Head of caudate nucleus (tissue), 42 donors: Measurements from ENCODE around the gene SLAMF1.
"Not testable (repeated sequence)": the region's sequence is repeated elsewhere in the genome, so short reads cannot be mapped to it uniquely, and the experiment has no call there.

Source experiments
- DNase-seq, 42 donors: peaks; one replicate each; pipeline versions ENCODE4 v3.0.0 to v3.0.0-alpha.2; 2020 to 2021; ENCODE audit warnings: mixed read lengths in 7 of 42
- intact Hi-C: fragments of 100-400 bp; cut with DNase I; formaldehyde crosslinking; loops from one replicate; pipeline ENCODE4 v1.15.0; 2022

Gene SLAMF1, protein sequence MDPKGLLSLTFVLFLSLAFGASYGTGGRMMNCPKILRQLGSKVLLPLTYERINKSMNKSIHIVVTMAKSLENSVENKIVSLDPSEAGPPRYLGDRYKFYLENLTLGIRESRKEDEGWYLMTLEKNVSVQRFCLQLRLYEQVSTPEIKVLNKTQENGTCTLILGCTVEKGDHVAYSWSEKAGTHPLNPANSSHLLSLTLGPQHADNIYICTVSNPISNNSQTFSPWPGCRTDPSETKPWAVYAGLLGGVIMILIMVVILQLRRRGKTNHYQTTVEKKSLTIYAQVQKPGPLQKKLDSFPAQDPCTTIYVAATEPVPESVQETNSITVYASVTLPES

DNA sequence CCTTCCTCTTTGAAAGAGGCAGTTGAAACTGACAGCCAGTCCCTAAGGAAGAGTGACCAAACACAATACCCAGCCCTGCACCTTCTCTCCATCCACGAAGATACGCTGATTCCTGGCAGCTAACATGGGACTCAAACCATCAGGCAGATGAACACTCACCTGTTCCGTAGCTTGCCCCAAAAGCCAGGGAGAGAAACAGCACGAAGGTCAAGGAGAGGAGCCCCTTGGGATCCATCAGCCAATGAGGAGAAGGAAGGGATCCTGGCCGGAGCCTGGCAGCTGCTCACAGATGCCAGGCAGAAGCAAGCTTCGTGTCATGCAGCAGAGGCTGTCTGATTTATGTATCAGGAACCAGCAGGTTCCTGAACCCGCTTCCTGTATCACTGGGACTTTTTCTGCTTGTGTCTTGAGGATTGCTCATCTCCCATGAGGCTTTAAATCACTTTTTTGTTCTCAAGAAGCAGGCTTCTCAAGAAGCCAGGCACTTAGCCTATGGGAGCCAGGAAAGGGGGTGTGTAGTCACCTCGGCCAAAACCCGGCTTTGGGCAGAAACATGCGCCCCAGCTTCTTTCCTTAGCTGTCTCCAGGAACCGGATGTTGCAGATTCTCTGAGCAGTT, at the start of gene SLAMF1:
SLAMF1 (minus strand) TSS at position 334 of the 618 bp plus-strand sequence; CDS start at position 235, 99 bp downstream.
- intact Hi-C loops, result no loop called here

DNA sequence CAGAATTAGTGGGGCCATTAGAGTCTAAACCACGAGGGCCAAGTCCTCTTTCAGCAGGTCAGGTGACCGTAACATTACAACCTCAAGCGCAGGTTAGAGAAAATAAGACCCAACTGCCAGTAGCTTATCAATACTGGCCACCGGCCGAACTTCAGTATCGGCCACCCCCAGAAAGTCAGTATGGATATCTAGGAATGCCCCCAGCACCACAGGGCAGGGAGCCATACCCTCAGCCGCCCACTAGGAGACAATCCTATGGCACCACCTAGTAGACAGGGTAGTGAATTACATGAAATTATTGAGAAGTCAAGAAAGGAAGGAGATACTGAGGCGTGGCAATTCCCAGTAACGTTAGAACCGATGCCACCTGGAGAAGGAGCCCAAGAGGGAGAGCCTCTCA, 45.5 kb upstream of the SLAMF1 start:
- DNase-seq, intact Hi-C loops: not testable (repeated sequence)

More for the DNA sequence above, at the start of gene SLAMF1:
- no peak for DNase-seq

DNA sequence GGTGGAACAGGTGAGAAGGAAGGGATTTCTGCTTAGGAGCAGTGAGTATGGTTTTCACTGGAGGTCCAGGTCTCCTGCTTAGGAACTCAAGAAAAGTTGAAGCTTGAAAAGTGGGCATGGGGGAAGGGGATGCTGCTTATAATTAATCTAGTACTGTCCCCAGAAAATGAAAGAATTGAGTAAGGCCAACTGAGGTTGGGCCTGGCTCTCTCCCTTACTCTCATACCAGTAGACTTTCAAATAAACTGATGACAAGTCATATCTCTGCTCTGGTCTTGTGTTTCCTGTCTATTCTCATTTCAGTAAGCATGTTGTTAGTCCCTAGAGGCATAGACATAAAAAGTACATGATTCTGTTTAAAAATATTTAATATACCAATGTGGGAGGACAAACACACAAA, 38.4 kb upstream of the SLAMF1 start:
- intact Hi-C loops, result no loop called here
- DNase-seq, result no peak

DNA sequence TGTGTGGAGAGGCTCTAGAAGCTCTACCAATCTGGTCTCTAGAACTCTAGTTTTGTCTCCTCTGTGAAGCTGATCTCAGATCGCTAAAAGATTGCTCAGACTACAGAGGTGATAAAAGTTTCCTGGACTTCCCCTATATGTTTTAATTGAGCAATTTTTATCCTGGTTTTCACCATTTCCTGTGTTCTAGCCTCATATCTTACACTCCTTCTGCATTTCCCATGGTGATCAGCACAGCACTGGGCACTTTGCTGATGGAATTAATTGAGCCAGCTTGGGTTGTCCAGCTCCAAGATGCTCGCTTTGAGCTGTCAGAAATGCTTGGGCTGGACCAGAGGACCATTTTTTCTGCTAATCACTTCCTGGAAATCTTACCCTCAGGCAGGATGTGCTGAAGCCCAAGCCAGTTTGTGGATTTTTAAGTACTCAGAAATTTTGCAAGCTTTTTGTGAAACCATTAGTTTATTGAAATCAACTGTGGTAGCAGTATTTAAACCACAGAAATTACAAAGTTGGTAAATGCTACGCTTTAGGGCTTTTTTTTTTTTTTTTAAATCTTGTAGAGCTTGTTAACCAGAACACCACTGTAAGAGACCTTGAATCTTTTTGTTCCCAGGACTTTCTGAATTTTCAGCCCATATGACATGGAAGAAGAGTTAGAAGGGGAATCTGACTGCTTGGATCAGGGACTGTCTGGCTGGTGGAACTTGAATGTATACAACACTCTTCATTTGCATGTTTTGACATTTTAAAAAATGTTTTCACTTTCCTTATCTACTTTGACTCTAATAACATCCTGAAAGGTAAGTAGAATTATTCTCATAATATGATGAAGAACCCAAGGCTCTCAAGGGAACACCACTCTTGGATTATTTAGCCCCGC, 36.4 kb upstream of the SLAMF1 start:
- intact Hi-C loops, result no loop called here
- DNase-seq, result no peak

DNA sequence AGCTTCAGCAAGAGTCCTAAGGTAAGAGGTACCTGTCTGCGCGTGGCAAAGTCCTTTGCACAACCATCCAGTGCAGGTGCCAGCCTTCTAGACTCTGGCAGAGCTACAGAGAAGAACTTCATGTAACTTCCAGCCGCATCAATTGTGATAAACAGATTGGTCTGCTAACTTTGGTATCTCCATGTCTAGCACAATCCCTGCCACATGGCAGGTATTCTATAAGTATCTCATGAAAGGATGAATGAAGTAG, 35.0 kb upstream of the SLAMF1 start:
- DNase-seq, result no peak
- intact Hi-C loops, result no loop called here

DNA sequence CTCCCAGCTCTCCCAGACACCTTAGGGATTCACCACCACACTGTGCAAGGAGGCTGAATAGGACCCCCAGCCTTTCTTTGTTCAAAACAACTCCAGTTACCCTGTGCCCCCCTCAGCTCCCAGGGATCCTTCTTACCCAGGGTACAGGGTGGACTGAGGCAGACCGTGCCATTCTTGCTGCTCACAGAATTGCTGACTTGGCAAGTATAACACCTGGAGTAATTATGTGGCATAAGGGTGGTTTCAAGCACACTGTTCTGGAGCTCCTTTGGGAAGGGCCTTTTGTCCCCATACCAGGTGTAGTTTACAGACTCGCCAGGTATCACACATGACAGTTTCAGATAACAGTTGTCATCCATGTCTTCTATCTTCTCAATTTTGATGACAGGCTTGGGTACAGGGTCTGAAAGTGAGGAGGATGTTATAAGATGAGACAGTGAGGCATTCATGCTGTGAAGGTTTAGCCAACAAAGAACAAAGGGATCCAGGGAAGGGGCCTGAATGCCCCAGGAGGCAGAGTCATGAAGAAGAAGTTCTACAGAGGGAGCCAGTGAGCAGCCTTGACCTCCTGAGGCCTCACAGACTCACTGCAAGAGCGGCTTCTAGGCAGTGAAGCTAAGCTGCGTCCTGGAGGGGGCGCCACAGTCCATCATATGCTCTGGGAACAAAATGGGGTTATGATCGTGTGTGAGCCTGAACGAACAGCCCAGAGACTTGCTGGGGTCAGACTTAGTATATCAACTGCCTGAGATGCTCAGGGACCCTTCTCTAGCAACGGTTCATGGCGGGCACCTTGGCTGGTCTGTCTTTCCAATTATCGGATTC, 34.4 kb upstream of the SLAMF1 start:
- intact Hi-C loops, result no loop called here
- DNase-seq, result peak in 28 of 42 donors; percentile 6 to 56 (median 23)

DNA sequence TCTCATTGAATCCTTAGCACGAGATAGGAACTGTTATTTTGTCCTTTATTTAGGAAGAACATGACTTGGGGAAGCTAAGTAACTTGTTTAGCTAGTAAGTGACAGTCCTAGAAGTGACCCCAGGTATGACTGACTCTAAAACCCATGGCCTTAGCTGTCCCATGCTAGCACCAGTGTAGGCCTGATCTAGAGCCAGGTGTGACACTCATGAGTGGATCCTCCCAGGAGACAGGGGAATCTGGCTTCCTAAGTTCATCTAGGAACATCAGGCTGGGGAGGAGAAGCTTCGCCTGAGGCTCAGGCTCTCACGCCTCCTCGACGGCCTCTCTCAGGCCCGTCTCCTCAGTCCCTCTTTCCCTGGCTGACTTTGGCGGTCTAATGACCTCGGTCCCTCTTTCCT, 33.6 kb upstream of the SLAMF1 start:
- intact Hi-C loops, result no loop called here
- no peak for DNase-seq

DNA sequence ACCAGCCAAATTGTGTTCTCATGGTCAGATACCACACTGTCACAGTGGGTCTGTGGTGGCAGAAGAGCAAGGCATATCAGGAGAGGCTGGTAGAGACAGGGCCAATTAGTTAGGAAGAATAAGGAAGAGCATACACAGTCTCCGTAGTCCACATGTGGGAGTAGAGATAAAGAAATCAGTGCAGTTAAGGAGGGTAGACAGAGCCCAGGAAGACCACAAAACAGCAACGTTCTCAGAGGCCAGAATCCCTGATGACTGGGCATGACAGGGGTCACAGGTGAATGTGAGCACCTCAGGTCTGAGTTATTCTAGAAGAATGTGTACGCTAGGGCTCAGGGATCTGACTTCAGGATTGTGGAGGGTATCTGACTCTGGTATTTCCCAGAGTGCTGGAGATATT, 33.0 kb upstream of the SLAMF1 start:
- no peak for DNase-seq
- intact Hi-C loops, result no loop called here

DNA sequence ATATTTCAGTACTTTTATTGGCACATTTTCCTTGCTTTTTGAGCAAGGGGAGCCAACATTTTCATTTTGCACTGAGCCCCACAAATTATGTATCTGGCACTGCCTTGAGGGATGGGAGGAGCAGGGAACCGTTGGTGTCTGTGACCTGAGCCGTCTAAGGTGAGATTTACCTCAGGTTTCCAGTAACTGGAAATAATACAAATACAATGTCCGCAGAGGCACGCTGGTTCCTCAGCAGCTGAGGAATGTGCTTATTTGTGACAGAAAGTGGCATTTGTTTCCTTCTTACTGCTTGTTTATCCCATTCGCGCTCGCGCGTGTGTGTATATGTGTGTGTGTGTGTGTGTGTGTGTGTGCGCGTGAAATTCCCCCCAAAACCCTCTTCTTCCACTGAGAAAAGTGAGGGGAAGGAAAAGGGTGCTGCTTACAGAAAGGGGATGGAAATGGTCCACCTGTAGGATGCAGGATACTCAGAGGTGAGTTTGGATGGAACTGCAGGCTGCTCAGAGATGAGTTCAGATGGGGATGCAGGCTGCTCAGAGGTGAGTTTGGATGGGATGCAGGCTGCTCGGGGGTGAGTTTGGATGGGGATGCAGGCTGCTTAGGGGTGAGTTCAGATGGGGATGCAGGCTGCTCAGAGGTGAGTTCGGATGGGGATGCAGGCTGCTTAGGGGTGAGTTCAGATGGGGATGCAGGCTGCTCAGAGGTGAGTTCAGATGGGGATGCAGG, 30.2 kb upstream of the SLAMF1 start:
- DNase-seq, result no peak
- intact Hi-C loops, result no loop called here

DNA sequence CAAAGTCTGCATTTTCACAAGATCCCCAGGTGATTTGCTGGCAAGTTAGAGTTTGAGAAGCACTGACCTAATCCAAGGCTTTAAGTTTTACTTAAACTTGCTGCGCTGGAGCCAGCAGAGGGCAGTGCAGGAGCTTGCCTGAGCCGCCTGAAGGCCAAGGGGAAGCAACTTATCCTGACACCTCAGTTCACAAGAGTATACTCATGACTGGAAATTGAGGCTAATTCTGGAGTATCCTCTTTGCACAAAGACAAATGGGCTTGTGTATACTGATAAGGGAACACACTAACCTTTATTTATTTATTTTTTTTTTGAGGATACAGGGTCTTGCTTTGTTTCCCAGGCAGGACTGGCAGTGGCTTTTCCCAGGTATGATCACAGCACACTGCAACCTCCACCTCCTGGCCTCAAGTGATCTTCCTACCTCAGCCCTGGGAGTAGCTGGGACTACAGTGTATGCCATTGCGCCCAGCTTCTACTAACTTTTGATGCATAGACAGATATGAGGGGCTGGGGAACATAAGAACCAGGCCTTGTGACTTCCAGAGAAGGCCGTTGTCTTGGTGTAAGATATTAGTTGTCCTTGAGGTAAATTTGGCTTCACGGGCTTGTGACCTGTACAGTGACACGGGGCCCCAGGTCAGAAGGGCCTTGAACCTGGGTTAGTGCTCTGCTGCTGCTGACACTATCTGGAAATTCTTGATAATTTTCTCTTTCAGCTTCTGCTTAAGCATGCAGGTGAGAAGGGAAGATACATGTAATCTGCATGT, 29.0 kb upstream of the SLAMF1 start:
- DNase-seq, result peak; percentile 29 to 84 (median 68)
- intact Hi-C loops, result no loop called here

DNA sequence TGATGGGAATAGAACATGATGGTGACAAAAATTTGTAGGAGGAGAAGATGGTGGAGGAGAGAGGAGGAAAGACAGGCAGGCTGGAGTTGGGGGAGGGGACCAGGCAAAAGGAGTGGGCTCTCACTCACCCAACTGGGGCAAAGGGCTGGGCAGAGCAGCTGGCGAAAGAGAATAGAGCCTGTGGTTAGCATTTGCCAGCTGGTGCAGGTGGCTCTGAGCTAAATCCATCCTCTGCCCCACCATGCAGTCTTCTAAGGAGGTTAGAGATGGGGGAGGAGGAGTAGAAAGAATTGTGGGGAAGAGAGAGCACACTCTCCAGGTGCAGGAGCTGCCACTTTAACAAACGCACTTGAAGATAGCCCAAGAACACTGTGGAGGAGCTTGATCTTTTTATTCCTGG, 27.6 kb upstream of the SLAMF1 start:
- intact Hi-C loops, result no loop called here
- DNase-seq, result no peak

DNA sequence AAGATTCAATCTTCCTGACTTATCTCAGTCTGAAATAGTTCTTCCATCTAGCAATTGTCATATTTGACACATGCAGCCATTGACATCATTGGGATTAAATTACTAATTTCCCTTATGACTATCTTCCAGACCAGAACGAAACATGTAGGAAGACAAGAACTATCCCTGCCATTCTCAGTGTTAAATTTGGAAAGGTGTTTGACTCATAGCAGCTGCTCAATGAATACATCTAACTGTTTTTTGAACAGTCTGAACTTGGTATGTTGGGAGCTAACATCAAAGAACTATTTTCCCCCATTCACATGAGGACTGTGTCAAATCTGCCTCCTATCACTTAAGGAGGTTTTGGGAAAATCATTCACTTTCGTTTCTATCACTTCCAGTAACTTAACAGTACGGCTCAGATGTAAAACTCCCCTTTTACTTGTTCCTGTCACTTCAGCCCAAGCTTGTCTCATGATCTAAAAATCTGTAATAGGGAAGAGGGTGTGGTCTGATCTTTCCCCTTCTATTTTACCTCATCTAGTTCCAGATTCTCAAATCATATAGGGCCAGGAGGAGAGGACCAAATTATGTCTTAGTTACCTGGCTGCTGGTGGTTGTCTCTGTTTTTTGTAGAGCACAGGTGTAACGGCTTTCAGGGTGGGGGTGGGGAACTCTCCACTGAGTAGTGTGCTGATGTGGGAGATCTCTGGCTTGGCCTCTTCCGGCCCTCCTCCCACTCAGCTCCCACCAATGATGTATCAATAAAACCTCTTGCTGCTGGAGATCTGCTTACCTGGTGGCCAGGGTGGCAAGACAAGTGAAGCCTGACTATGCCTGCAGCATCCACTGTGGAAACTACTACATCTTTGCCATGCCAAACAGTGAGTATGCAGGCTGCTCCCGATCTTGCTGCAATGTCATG, 26.2 kb upstream of the SLAMF1 start:
- no peak for DNase-seq
- intact Hi-C loops, result no loop called here

DNA sequence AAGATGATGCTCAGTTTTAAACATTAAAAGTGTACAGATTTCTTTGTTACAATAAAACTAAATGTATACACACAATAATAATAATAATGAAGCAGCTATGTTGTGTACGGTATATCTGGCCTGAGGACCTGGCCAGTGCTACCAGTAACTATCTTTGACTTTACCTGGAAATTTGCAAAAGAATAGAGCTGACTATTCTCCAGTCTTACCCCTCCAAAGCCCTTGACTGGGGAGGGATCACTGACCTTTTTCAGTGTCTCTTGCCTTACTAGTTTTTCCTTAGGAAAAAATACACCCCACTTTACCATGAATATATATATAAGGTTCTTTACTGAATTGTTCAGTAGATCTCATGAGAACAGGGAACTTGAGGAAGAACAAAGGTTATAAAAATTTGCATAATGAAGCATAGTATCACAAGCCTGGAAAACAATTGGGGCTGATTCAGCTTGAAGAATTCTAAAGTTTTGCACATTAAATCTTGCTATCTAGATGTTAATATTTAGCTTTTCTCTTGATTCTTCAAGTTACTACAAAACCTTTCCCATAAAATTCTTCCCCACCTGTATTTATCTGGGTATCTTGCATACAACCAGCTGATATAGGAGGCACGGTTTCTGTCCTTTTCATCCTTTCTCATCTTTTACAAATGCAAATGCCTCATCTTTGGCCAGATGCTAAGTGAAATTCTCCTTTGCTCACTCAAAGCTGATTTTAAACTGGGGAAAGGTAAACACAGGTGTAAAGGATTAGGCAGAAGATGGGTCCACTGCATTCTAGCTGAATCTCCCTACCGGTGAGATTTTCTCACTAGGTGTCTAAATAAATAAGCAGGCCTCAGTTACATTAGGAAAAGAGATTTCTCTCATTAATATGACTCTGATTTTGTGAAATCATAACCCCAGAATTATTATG, 25.0 kb upstream of the SLAMF1 start:
- DNase-seq, result no peak
- intact Hi-C loops, result no loop called here

DNA sequence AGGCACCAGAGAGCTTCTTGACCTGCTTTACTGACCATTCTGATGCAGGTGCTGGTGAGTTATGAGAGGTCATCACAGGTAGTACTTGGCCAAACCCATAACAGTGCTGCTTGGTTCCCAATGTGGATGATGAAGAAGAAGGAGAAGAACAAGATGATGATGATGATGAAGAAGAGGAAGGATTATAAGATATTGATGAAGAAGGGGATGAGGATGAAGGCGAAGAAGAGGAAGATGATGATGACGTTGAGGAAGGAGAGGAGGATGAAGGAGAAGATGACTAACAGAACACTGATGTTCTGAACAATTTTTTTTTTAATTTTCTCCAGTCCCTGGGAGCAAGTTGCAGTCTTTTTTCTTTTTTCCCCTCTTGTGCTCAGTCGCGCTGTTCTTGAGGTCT, 23.9 kb upstream of the SLAMF1 start:
- intact Hi-C loops, result no loop called here
- no peak for DNase-seq

DNA sequence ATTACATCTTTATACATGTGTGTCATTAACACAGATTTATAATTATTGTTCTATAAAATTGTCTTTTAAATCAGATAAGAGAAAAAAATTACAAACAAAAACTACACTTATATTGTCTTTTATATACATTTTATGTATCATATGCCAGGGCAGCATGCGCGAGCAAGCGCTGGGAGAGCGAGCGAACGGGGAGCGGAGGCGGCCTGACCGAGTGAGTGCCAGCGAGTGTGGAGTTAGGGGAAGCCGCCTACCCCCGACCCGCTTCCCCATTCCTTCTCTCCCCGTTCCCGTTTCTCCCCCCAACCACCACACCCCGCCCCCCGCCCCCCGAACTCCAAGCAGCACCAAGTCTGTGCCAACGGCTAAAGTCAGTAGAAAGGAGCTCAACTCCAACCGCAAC, 23.0 kb upstream of the SLAMF1 start:
- intact Hi-C loops, result no loop called here
- no peak for DNase-seq

DNA sequence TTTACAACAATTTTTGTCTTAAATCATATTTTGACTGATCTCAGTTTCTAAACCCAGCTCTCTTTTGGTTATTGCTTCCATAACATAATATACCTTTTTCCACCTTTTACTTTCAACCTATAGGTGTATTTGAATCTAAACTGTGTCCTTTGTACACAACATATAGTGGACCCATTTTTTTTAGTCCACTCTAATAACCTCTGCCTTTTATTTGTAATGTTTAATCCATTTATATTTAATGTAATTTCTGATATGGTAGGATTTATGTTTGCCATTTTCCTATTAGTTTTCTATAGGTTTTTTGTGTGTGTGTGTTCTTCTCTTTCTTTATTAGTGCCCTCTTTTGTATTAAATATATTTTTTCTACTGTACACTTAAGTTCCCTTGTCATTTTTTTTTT, 22.4 kb upstream of the SLAMF1 start:
- intact Hi-C loops, result no loop called here

More for the DNA sequence above, 22.4 kb upstream of the SLAMF1 start:
- no peak for DNase-seq
